Fibroblast of pulmonary artery (primary cell): ENCODE measurements around the gene SLC1A7.

Source experiments
- DNase-seq: peaks from one replicate; pipeline ENCODE4 v3.0.0-alpha.2; 2010; ENCODE audit warnings: low read depth
- H3K4me3 ChIP-seq: replicated peaks from 2 replicates; pipeline ENCODE4 v1.5.1; 2011; ENCODE audit warnings: low read depth, mild to moderate bottlenecking, control low read depth, low read length, moderate library complexity
- CTCF ChIP-seq: IDR thresholded peaks from 2 replicates; pipeline ENCODE4 v1.5.1; 2011; ENCODE audit warnings: mild to moderate bottlenecking, control low read depth, low read length, inconsistent platforms; ENCODE audit errors: missing control alignments

The SLC1A7 gene

GRCh38 chr1:53047737-53048736, 94.4 kb downstream of the SLC1A7 start:
- DNase-seq, result peak; percentile 79
- no peak for TF ChIP-seq CTCF
- no peak overlapping the region for H3K4me3 ChIP-seq

GRCh38 chr1:53046930-53047329, 95.5 kb downstream of the SLC1A7 start:
- peak; percentile 85 for DNase-seq
- H3K4me3 ChIP-seq, result no peak overlapping the region
- no peak for TF ChIP-seq CTCF

- DNase-seq, result no peak
- TF ChIP-seq CTCF, result no peak
- no peak overlapping the region for H3K4me3 ChIP-seq
These were observed 97.5 kb downstream of the SLC1A7 start for GRCh38 chr1:53044926-53045325.

- DNase-seq, result peak; percentile 62
- H3K4me3 ChIP-seq, result no peak overlapping the region
- TF ChIP-seq CTCF, result no peak
These were observed 99.2 kb downstream of the SLC1A7 start for GRCh38 chr1:53043271-53043670.

- no peak overlapping the region for H3K4me3 ChIP-seq
- TF ChIP-seq CTCF, result no peak
- DNase-seq, result no peak
These were observed 103.9 kb downstream of the SLC1A7 start for GRCh38 chr1:53038566-53038965.
